Measurements from ENCODE around the gene PTH2. TPM values are rescaled to one million over a fixed set of nuclear protein-coding genes. Genes with fewer than 3 reads are reported as not detected.

PTH2 gene
- total and polyA plus RNA-seq, 10 of the 15 experiments (the other 5 are each of a cell fraction or from before 2014, with no cell fraction given): not detected

DNA sequence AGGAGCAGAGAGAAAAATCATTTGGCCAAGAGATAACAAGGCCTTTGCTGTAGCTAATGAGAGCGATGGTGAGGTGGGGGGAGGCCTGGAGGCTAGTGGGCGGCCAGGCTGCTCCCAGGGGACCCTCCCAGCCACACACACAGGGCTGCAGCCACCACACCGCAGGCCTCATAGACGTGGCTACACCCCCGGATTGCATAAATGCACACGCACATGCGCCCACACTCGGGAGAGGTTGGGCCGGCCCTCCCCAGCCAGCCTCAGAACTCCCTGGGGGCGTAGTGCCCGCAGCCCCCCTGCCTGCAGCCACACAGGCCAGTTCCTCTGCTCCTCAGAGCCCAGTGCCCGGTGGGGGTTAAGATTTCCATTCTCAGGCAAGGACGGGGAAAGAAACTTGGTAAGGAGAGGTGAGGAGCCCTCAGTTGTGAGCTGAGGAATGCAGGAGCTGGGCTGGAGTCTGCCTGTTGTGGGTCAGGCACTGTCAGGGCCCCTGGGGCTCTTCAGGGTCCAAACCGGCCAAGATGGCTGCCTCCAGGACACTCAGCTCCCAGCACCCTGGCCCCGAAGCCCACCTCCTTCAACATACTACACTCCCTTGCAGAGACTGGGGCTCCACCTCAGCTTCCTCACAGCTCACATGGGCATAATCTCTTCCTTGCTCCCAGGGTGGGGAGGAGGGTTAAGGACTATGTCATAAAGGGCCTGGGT is 8.0 kb downstream of the PTH2 start (continued):
- TF ChIP-seq HDAC2 (IDR thresholded peaks at IDR 0.05): no peak
- TF ChIP-seq CHD1 (IDR thresholded peaks at IDR 0.05; ENCODE audit: low read depth, low read length): no peak
- TF ChIP-seq, protein P1, sequence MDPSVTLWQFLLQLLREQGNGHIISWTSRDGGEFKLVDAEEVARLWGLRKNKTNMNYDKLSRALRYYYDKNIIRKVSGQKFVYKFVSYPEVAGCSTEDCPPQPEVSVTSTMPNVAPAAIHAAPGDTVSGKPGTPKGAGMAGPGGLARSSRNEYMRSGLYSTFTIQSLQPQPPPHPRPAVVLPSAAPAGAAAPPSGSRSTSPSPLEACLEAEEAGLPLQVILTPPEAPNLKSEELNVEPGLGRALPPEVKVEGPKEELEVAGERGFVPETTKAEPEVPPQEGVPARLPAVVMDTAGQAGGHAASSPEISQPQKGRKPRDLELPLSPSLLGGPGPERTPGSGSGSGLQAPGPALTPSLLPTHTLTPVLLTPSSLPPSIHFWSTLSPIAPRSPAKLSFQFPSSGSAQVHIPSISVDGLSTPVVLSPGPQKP (IDR thresholded peaks at IDR 0.05; ENCODE audit: low read depth, low read length): 0 out of 2 replicates have a peak, but pooled peaks have one; percentile 2
- peak; percentile 77 to 87 for TF ChIP-seq IKZF2 (IDR thresholded peaks at IDR 0.05)
- TF ChIP-seq SMAD1 (IDR thresholded peaks at IDR 0.05; ENCODE audit: low read depth, partially characterized antibody): no peak
- TF ChIP-seq, protein P2, sequence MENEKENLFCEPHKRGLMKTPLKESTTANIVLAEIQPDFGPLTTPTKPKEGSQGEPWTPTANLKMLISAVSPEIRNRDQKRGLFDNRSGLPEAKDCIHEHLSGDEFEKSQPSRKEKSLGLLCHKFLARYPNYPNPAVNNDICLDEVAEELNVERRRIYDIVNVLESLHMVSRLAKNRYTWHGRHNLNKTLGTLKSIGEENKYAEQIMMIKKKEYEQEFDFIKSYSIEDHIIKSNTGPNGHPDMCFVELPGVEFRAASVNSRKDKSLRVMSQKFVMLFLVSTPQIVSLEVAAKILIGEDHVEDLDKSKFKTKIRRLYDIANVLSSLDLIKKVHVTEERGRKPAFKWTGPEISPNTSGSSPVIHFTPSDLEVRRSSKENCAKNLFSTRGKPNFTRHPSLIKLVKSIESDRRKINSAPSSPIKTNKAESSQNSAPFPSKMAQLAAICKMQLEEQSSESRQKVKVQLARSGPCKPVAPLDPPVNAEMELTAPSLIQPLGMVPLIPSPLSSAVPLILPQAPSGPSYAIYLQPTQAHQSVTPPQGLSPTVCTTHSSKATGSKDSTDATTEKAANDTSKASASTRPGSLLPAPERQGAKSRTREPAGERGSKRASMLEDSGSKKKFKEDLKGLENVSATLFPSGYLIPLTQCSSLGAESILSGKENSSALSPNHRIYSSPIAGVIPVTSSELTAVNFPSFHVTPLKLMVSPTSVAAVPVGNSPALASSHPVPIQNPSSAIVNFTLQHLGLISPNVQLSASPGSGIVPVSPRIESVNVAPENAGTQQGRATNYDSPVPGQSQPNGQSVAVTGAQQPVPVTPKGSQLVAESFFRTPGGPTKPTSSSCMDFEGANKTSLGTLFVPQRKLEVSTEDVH (IDR thresholded peaks at IDR 0.05; ENCODE audit: low read depth, partially characterized antibody): no peak
- TF ChIP-seq NFXL1 (IDR thresholded peaks at IDR 0.05; ENCODE audit: borderline replicate concordance): no peak
- TF ChIP-seq, protein P3, sequence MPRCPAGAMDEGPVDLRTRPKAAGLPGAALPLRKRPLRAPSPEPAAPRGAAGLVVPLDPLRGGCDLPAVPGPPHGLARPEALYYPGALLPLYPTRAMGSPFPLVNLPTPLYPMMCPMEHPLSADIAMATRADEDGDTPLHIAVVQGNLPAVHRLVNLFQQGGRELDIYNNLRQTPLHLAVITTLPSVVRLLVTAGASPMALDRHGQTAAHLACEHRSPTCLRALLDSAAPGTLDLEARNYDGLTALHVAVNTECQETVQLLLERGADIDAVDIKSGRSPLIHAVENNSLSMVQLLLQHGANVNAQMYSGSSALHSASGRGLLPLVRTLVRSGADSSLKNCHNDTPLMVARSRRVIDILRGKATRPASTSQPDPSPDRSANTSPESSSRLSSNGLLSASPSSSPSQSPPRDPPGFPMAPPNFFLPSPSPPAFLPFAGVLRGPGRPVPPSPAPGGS (IDR thresholded peaks at IDR 0.05; ENCODE audit: borderline replicate concordance, insufficient read depth, low read depth, low read length, poor library complexity, severe bottlenecking): no peak
- peak; percentile 73; the same call in 1 of the 2 replicates for TF ChIP-seq CHD2 (IDR thresholded peaks at IDR 0.05; ENCODE audit: borderline replicate concordance, low read depth, low read length)
- TF ChIP-seq, protein P4, sequence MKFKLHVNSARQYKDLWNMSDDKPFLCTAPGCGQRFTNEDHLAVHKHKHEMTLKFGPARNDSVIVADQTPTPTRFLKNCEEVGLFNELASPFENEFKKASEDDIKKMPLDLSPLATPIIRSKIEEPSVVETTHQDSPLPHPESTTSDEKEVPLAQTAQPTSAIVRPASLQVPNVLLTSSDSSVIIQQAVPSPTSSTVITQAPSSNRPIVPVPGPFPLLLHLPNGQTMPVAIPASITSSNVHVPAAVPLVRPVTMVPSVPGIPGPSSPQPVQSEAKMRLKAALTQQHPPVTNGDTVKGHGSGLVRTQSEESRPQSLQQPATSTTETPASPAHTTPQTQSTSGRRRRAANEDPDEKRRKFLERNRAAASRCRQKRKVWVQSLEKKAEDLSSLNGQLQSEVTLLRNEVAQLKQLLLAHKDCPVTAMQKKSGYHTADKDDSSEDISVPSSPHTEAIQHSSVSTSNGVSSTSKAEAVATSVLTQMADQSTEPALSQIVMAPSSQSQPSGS (IDR thresholded peaks at IDR 0.05; ENCODE audit: low read length): no peak
- no peak for TF ChIP-seq SKIL (IDR thresholded peaks at IDR 0.05; ENCODE audit: low read depth, poor library complexity, severe bottlenecking)
- TF ChIP-seq STAT3 (IDR thresholded peaks at IDR 0.05; ENCODE audit: low read depth, low read length): no peak
- TF ChIP-seq MXI1 (IDR thresholded peaks at IDR 0.05; ENCODE audit: low read depth, low read length): no peak
- TF ChIP-seq ZNF24 (IDR thresholded peaks at IDR 0.05): no peak
- TF ChIP-seq EED (IDR thresholded peaks at IDR 0.05; ENCODE audit: low read depth): peak; percentile 79
- TF ChIP-seq ZBTB40 (IDR thresholded peaks at IDR 0.05; ENCODE audit: borderline replicate concordance): no peak

Measured in GM12878 (cell line).